HepG2 (cell line): ENCODE measurements around the gene PRKACA. TPM values are rescaled to one million over a fixed set of nuclear protein-coding genes. Genes with fewer than 3 reads are reported as not detected.

Source experiments
- CEBPB ChIP-seq: IDR thresholded peaks from 2 replicates; pipeline ENCODE4 v1.6.1; 2011; ENCODE audit warnings: low read depth, low read length, improper control_type of control experiment, borderline replicate concordance
- ELF4 ChIP-seq: sonication (generic); formaldehyde crosslinking; IDR thresholded peaks from 2 replicates; pipeline ENCODE4 v1.5.0; 2020; ENCODE audit warnings: missing genetic modification reagents, mild to moderate bottlenecking, moderate library complexity, borderline replicate concordance
- HIVEP1 ChIP-seq: sonication (generic); formaldehyde crosslinking; IDR thresholded peaks from 2 replicates; pipeline ENCODE4 v1.4.0; 2020; ENCODE audit warnings: mild to moderate bottlenecking, missing genetic modification reagents
- LCORL ChIP-seq, 2 experiments: fragments of 450-650 bp in 1 of 2; sonication (generic) in 1 of 2; formaldehyde crosslinking in 1 of 2; IDR thresholded peaks; 2 replicates each; pipeline versions ENCODE4 v1.5.0 to v1.6.1; 2017 to 2020; ENCODE audit warnings: antibody characterized with exemption in 1 of 2, missing genetic modification reagents in 1 of 2
- MEF2D ChIP-seq: sonication (generic); formaldehyde crosslinking; IDR thresholded peaks from 2 replicates; pipeline ENCODE4 v1.5.1; 2020; ENCODE audit warnings: mild to moderate bottlenecking, missing genetic modification reagents
- MIXL1 ChIP-seq: IDR thresholded peaks from 2 replicates; pipeline ENCODE4 v1.6.1; 2016
- SIN3B ChIP-seq: fragments of 150-350 bp; IDR thresholded peaks from 2 replicates; pipeline ENCODE4 v1.6.1; 2014; ENCODE audit warnings: low read length
- SRSF4 ChIP-seq: fragments of 200-400 bp; formaldehyde crosslinking; IDR thresholded peaks from one replicate; pipeline ENCODE4 v1.6.1; 2018; ENCODE audit warnings: mild to moderate bottlenecking, low read depth, low read length, moderate library complexity; ENCODE audit not compliant: poor library complexity, severe bottlenecking
- TCF12 ChIP-seq, 2 experiments: fragments of 450-650 bp in 1 of 2; sonication (generic) in 1 of 2; formaldehyde crosslinking in 1 of 2; IDR thresholded peaks; 2 replicates each; pipeline versions ENCODE4 v1.6.1 to v1.8.0; 2017 to 2022; ENCODE audit warnings: antibody characterized with exemption in 1 of 2, mild to moderate bottlenecking in 1 of 2, missing genetic modification reagents in 1 of 2, moderate library complexity in 1 of 2
- TOPORS ChIP-seq: sonication (generic); formaldehyde crosslinking; IDR thresholded peaks from 2 replicates; pipeline ENCODE4 v1.8.0; 2023; ENCODE audit warnings: mild to moderate bottlenecking, missing genetic modification reagents
- ZNF234 ChIP-seq: sonication (generic); formaldehyde crosslinking; conservative IDR thresholded peaks from 2 replicates; pipeline ENCODE4 v1.5.1; 2020; ENCODE audit warnings: mild to moderate bottlenecking, missing genetic modification reagents
- ZNF329 ChIP-seq: sonication (generic); formaldehyde crosslinking; IDR thresholded peaks from 2 replicates; pipeline ENCODE4 v1.9.0; 2021; ENCODE audit warnings: low read depth, mild to moderate bottlenecking, missing genetic modification reagents
- ZNF629 ChIP-seq: sonication (generic); formaldehyde crosslinking; conservative IDR thresholded peaks from 2 replicates; pipeline ENCODE4 v1.5.0; 2020; ENCODE audit warnings: missing genetic modification reagents
- polyA plus RNA-seq, 8 experiments: library from polyadenylated mRNA; depleted of rRNA in 3 of 8; stranded (reverse) in 7 of 8; unstranded in 1 of 8; fragments of >200 nt; fragmentation: Illumina TruSeq in 4 of 8; extraction: Trizol in 4 of 8; gene quantifications; 2 replicates each; pipeline versions ENCODE4 v1.2.1 to v1.2.3, GENCODE V29; 2011 to 2016; ENCODE audit warnings: low read depth in 4 of 8, missing spikeins in 1 of 8, mixed read lengths in 1 of 8; ENCODE audit not compliant: insufficient read depth in 1 of 8
- total RNA-seq, 5 experiments: library from RNA; depleted of rRNA; stranded (reverse); fragments of >200 nt; fragmentation: Illumina TruSeq; extraction: Trizol; gene quantifications; 2 replicates each; pipeline ENCODE4 v1.2.3, GENCODE V29; 2016; ENCODE audit warnings: low read depth in 1 of 5
- TF ChIP-seq, protein P1 (sequence below): sonication (generic); formaldehyde crosslinking; IDR thresholded peaks from 2 replicates; pipeline ENCODE4 v1.8.1; 2023; ENCODE audit warnings: mild to moderate bottlenecking, moderate library complexity, missing genetic modification reagents
- TF ChIP-seq, protein P2 (sequence below): sonication (generic); formaldehyde crosslinking; IDR thresholded peaks from 2 replicates; pipeline ENCODE4 v1.5.1; 2020; ENCODE audit warnings: missing genetic modification reagents, mild to moderate bottlenecking, borderline replicate concordance
- TF ChIP-seq, protein P3 (sequence below): conservative IDR thresholded peaks from 2 replicates; pipeline ENCODE4 v1.6.1; 2018; ENCODE audit warnings: missing genetic modification reagents
- TF ChIP-seq, protein P4 (sequence below): IDR thresholded peaks from 2 replicates; pipeline ENCODE4 v1.6.1; 2016; ENCODE audit warnings: low read depth, control low read depth
- TF ChIP-seq, protein P5 (sequence below): sonication (generic); formaldehyde crosslinking; conservative IDR thresholded peaks from 2 replicates; pipeline ENCODE4 v1.4.0; 2020; ENCODE audit warnings: missing genetic modification reagents

The PRKACA gene
- total and polyA plus RNA-seq, 2 of the 13 experiments (the other 11 are each of a cell fraction or from before 2014, with no cell fraction given), result 11.0 to 18.2 TPM

DNA sequence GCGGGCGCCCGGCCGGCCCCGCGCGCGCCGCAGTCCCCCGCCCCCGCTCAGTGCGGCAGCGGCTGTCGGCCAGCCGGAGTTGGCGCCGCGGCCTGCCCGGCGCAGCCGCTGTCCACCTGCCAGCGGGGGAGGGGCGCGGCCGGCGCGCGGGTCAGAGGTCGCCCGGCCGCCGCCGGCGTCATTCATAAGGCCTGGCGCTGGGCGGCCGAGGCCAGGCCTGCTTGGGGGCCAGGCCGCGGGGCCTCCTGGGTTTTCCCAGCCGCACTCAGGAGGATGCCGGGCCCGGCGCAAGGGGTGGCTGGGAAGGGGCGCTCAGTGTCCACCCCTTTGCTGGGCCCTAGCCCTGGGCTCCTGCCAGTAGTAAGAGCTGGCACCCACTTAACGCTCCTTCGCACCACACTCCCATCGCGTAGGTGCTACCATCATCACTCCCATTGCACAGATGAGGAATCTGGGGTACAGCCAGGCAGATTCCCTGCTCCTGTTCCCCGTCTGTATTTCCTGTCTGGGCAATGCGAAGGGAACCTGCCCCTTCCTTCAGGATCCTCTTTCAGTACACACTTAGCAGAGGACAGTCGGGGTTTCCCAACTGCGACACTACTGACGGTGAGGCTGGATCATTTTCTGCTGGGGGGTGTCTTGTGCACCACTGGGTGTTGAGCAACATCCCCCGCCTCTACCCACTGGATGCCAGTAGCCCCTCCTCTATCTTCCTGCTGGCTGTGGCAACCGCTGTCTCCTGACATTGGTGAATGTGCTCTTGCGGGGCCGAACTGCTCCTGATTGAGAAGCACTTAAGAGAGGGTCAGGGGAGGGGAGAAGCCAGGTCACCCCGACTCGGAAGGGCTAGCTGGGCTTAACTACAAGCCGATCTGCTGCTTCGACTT lies 846 bp upstream of the PRKACA start (continued):
- TF ChIP-seq, protein P1, sequence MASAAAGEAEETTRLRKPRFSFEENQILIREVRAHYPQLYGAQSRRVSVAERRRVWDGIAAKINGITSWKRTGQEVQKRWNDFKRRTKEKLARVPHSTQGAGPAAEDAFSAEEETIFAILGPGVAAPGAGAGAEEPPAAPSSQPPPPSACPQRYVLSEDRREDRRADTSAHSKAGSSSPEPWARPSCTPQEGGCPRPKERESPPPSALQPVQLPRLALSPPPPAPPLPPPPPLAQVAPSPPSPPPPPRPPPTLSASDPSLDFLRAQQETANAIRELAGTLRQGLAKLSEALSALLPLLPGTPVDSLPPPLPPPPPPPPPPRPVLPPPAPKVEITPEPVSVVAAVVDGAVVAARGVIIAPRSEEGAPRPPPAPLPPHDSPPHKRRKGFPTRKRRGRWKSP (CRISPR knock-in tag), result 0 out of 2 replicates have a peak, but pooled peaks have one; percentile 41
- TF ChIP-seq MIXL1 (CRISPR knock-in tag) (no peak), TOPORS (CRISPR knock-in tag) (0 out of 2 replicates have a peak, but pooled peaks have one; percentile 25), CEBPB (peak; percentile 96), HIVEP1 (CRISPR knock-in tag) (peak; percentile 77; the same call in 1 of the 2 replicates), ZNF234 (no peak), LCORL (IDR thresholded peaks at IDR 0.05) (no peak), LCORL (CRISPR knock-in tag; IDR thresholded peaks at IDR 0.05) (no peak; the same call in 1 of the 2 replicates), ZNF629 (CRISPR knock-in tag) (peak; percentile 81), MEF2D (peak; percentile 51; the same call in 1 of the 2 replicates), ELF4 (CRISPR knock-in tag) (no peak), ZNF329 (CRISPR knock-in tag) (0 out of 2 replicates have a peak, but pooled peaks have one; percentile 66), TCF12 (IDR thresholded peaks at IDR 0.05) (no peak), TCF12 (CRISPR knock-in tag; IDR thresholded peaks at IDR 0.05) (0 out of 2 replicates have a peak, but pooled peaks have one; percentile 59), SRSF4 (no peak), SIN3B (no peak)
- TF ChIP-seq, protein P2, sequence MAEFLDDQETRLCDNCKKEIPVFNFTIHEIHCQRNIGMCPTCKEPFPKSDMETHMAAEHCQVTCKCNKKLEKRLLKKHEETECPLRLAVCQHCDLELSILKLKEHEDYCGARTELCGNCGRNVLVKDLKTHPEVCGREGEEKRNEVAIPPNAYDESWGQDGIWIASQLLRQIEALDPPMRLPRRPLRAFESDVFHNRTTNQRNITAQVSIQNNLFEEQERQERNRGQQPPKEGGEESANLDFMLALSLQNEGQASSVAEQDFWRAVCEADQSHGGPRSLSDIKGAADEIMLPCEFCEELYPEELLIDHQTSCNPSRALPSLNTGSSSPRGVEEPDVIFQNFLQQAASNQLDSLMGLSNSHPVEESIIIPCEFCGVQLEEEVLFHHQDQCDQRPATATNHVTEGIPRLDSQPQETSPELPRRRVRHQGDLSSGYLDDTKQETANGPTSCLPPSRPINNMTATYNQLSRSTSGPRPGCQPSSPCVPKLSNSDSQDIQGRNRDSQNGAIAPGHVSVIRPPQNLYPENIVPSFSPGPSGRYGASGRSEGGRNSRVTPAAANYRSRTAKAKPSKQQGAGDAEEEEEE (CRISPR knock-in tag), result 0 out of 2 replicates have a peak, but pooled peaks have one; percentile 75
- TF ChIP-seq, protein P3, sequence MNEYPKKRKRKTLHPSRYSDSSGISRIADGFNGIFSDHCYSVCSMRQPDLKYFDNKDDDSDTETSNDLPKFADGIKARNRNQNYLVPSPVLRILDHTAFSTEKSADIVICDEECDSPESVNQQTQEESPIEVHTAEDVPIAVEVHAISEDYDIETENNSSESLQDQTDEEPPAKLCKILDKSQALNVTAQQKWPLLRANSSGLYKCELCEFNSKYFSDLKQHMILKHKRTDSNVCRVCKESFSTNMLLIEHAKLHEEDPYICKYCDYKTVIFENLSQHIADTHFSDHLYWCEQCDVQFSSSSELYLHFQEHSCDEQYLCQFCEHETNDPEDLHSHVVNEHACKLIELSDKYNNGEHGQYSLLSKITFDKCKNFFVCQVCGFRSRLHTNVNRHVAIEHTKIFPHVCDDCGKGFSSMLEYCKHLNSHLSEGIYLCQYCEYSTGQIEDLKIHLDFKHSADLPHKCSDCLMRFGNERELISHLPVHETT (CRISPR knock-in tag), result peak; percentile 68; the same call in 1 of the 2 replicates
- TF ChIP-seq, protein P4, sequence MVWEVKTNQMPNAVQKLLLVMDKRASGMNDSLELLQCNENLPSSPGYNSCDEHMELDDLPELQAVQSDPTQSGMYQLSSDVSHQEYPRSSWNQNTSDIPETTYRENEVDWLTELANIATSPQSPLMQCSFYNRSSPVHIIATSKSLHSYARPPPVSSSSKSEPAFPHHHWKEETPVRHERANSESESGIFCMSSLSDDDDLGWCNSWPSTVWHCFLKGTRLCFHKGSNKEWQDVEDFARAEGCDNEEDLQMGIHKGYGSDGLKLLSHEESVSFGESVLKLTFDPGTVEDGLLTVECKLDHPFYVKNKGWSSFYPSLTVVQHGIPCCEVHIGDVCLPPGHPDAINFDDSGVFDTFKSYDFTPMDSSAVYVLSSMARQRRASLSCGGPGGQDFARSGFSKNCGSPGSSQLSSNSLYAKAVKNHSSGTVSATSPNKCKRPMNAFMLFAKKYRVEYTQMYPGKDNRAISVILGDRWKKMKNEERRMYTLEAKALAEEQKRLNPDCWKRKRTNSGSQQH (CRISPR knock-in tag), result peak; percentile 27; the same call in 1 of the 2 replicates
- TF ChIP-seq, protein P5, sequence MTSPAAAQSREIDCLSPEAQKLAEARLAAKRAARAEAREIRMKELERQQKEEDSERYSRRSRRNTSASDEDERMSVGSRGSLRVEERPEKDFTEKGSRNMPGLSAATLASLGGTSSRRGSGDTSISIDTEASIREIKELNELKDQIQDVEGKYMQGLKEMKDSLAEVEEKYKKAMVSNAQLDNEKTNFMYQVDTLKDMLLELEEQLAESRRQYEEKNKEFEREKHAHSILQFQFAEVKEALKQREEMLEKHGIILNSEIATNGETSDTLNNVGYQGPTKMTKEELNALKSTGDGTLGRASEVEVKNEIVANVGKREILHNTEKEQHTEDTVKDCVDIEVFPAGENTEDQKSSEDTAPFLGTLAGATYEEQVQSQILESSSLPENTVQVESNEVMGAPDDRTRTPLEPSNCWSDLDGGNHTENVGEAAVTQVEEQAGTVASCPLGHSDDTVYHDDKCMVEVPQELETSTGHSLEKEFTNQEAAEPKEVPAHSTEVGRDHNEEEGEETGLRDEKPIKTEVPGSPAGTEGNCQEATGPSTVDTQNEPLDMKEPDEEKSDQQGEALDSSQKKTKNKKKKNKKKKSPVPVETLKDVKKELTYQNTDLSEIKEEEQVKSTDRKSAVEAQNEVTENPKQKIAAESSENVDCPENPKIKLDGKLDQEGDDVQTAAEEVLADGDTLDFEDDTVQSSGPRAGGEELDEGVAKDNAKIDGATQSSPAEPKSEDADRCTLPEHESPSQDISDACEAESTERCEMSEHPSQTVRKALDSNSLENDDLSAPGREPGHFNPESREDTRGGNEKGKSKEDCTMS (CRISPR knock-in tag), result no peak
